ENCODE data around the gene DIS3L2. TPM values are rescaled to one million over a fixed set of nuclear protein-coding genes. Genes with fewer than 3 reads are reported as not detected.

DIS3L2 gene
- total and polyA plus RNA-seq, 7 donors = 10.7 to 20.8 (median 16.0) TPM

- TF ChIP-seq, protein P1, sequence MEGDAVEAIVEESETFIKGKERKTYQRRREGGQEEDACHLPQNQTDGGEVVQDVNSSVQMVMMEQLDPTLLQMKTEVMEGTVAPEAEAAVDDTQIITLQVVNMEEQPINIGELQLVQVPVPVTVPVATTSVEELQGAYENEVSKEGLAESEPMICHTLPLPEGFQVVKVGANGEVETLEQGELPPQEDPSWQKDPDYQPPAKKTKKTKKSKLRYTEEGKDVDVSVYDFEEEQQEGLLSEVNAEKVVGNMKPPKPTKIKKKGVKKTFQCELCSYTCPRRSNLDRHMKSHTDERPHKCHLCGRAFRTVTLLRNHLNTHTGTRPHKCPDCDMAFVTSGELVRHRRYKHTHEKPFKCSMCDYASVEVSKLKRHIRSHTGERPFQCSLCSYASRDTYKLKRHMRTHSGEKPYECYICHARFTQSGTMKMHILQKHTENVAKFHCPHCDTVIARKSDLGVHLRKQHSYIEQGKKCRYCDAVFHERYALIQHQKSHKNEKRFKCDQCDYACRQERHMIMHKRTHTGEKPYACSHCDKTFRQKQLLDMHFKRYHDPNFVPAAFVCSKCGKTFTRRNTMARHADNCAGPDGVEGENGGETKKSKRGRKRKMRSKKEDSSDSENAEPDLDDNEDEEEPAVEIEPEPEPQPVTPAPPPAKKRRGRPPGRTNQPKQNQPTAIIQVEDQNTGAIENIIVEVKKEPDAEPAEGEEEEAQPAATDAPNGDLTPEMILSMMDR (IDR thresholded peaks at IDR 0.05) = no peak
- no peak for DNase-seq
Measured at GRCh38 chr2:231947694-231948093, 13.8 kb upstream of the DIS3L2 start.

GRCh38 chr2:231951452-231952035 lies 10.0 kb upstream of the DIS3L2 start:
- Histone ChIP-seq H3K27ac (no peak overlapping the region), H3K9me3 (no peaks in the 10 kb centered on the region), H3K36me3 (ENCODE audit: insufficient read depth in 1 of 2, low read depth in 1 of 2) (no peaks in the 10 kb centered on the region), H3K4me1 (no peaks in the 10 kb centered on the region), H3K27me3 (ENCODE audit: insufficient read depth in 3 of 3, low read length in 2 of 3) (peaks cover 0 to 5% (median 0%) of the 10 kb centered on the region in 3 donors), H3K4me3 (no peak overlapping the region)
- ATAC-seq (no peak), DNase-seq (no peak)
- WGBS, 3 donors = 93 to 98% (median 97%) methylated on average over 2 of the region's 2 CpGs
- TF ChIP-seq, protein P1 (IDR thresholded peaks at IDR 0.05) = no peak
- intact Hi-C loops (cut with DNase I) = no loop called here

More at GRCh38 chr2:231947694-231948093, 13.8 kb upstream of the DIS3L2 start:
- intact Hi-C loops (cut with DNase I) = loop anchor here in 1 of 2 donors (1.0 kb wide), 1 partner anchor 14 kb away; no protein-coding TSS in a partner anchor
- Histone ChIP-seq H3K36me3 (ENCODE audit: insufficient read depth in 1 of 2, low read depth in 1 of 2) (no peaks in the 10 kb centered on the region), H3K4me3 (no peak overlapping the region), H3K9me3 (no peaks in the 10 kb centered on the region), H3K27ac (no peak overlapping the region), H3K4me1 (no peaks in the 10 kb centered on the region), H3K27me3 (ENCODE audit: insufficient read depth in 3 of 3, low read length in 2 of 3) (peaks cover 0 to 5% (median 0%) of the 10 kb centered on the region in 3 donors)
- 85 to 87% (median 87%) methylated on average over 7 of the region's 7 CpGs for whole genome bisulfite sequencing, 3 donors
- ATAC-seq = no peak

DNA sequence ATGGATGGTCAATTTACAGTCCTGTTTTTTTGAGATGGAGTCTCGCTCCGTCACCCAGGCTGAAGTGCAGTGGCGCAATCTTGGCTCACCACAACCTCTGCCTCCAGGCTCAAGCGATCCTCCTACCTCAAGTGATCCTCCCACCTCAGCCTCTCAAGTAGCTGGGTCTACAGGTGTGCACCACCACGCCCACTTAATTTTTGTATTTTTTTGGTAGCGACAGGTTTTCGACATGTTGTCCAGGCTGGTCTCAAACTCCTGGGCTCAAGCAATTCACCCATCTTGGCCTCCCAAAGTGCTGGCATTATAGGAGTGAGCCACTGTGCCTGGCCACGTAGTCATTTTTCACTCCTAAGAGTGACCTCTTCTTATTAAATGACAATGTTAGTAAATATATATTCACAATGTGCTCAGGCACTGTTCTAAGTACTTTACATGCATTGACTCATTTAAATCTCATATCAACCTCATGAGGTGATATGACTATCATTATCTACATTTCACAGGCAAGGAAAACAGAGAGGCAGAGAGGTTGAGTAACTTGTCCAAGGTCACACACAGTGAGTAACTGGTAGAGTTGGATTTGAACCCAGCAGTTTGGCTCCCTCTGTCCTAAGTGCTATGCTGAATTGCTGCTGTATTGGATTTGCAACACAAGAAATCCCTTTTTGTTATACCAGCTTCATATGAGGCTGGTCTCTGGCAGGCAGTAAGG lies 5.6 kb upstream of the DIS3L2 start:
- Histone ChIP-seq H3K36me3 (ENCODE audit: insufficient read depth in 1 of 2, low read depth in 1 of 2) (no peaks in the 10 kb centered on the region), H3K9me3 (no peaks in the 10 kb centered on the region), H3K27me3 (ENCODE audit: insufficient read depth in 3 of 3, low read length in 2 of 3) (peaks cover 0 to 5% (median 0%) of the 10 kb centered on the region in 3 donors), H3K4me3 (no peak overlapping the region), H3K27ac (no peak overlapping the region), H3K4me1 (no peaks in the 10 kb centered on the region)
- DNase-seq (no peak), ATAC-seq (no peak)
- intact Hi-C loops (cut with DNase I) = no loop called here
- TF ChIP-seq, protein P1 (IDR thresholded peaks at IDR 0.05) = no peak
- 92 to 96% (median 94%) methylated on average over 8 of the region's 8 CpGs for WGBS, 3 donors

- Histone ChIP-seq H3K36me3 (ENCODE audit: insufficient read depth in 1 of 2, low read depth in 1 of 2) (no peaks in the 10 kb centered on the region), H3K4me3 (no peak overlapping the region), H3K9me3 (no peaks in the 10 kb centered on the region), H3K27me3 (ENCODE audit: insufficient read depth in 3 of 3, low read length in 2 of 3) (no peaks in the 10 kb centered on the region), H3K4me1 (no peaks in the 10 kb centered on the region), H3K27ac (no peak overlapping the region)
- ATAC-seq = no peak
- intact Hi-C loops (cut with DNase I) = no loop called here
- TF ChIP-seq, protein P1 (IDR thresholded peaks at IDR 0.05) = no peak
- DNase-seq = no peak
- 80 to 92% (median 82%) methylated on average over 4 of the region's 4 CpGs for WGBS, 3 donors
Measured at GRCh38 chr2:231957913-231958763, 3.4 kb upstream of the DIS3L2 start.
